Mesenchymal stem cell (in vitro differentiated cells and primary cell): ENCODE data around the gene LRIG1.

ENCODE experiments used
- DNase-seq: peaks from one replicate; pipeline ENCODE4 v3.0.0-alpha.2; 2013
- H2AFZ ChIP-seq: one replicate; pipeline ENCODE4 v1.6.1; 2013; ENCODE audit warnings: low read depth, mild to moderate bottlenecking, control low read depth, inconsistent platforms, low read length, moderate library complexity
- H2AK5ac ChIP-seq: 2 replicates; pipeline ENCODE4 v1.6.1; 2013; ENCODE audit warnings: low read length, moderate library complexity, mild to moderate bottlenecking, inconsistent platforms; ENCODE audit not compliant: severe bottlenecking
- H2BK120ac ChIP-seq: one replicate; pipeline ENCODE4 v1.6.1; 2013; ENCODE audit warnings: low read depth, mild to moderate bottlenecking, inconsistent platforms, low read length, moderate library complexity
- H2BK12ac ChIP-seq, 2 experiments: one replicate each; pipeline ENCODE4 v1.6.1; 2013; ENCODE audit warnings: inconsistent platforms in 2 of 2, low read length in 2 of 2, mild to moderate bottlenecking in 2 of 2, moderate library complexity in 2 of 2, control low read depth in 1 of 2
- H2BK15ac ChIP-seq: one replicate; pipeline ENCODE4 v1.6.1; 2013; ENCODE audit warnings: mild to moderate bottlenecking, low read depth, inconsistent platforms; ENCODE audit not compliant: poor library complexity, severe bottlenecking
- H2BK5ac ChIP-seq: 2 replicates; pipeline ENCODE4 v1.6.1; 2013; ENCODE audit warnings: low read depth, mild to moderate bottlenecking, low read length, control low read depth, inconsistent platforms; ENCODE audit not compliant: poor library complexity, severe bottlenecking
- H3K14ac ChIP-seq, 2 experiments: one replicate each; pipeline ENCODE4 v1.6.1; 2013; ENCODE audit warnings: inconsistent platforms in 2 of 2, low read length in 2 of 2, control low read depth in 1 of 2, mild to moderate bottlenecking in 1 of 2, moderate library complexity in 1 of 2
- H3K18ac ChIP-seq, 2 experiments: one replicate each; pipeline ENCODE4 v1.6.1; 2013; ENCODE audit warnings: inconsistent platforms in 2 of 2, low read length in 2 of 2, control low read depth in 1 of 2, low read depth in 1 of 2, mild to moderate bottlenecking in 1 of 2
- H3K23ac ChIP-seq, 2 experiments: one replicate each; pipeline ENCODE4 v1.6.1; 2013; ENCODE audit warnings: inconsistent platforms in 2 of 2, low read length in 2 of 2, mild to moderate bottlenecking in 2 of 2, moderate library complexity in 2 of 2, control low read depth in 1 of 2
- H3K27ac ChIP-seq: 2 replicates; pipeline ENCODE4 v1.5.1; 2013; ENCODE audit warnings: mild to moderate bottlenecking, moderate library complexity, low read length, control low read depth, inconsistent platforms; ENCODE audit not compliant: poor library complexity, severe bottlenecking
- H3K27me3 ChIP-seq, 2 experiments: 2 replicates each; pipeline versions ENCODE4 v1.6.1 to v1.7.0; 2013; ENCODE audit warnings: low read length in 2 of 2, mild to moderate bottlenecking in 2 of 2, moderate library complexity in 2 of 2, control low read depth in 1 of 2, inconsistent platforms in 1 of 2; ENCODE audit not compliant: control insufficient read depth in 1 of 2, insufficient read depth in 1 of 2
- H3K36me3 ChIP-seq, 2 experiments: 2 replicates each; pipeline versions ENCODE4 v1.6.1 to v1.7.0; 2013; ENCODE audit warnings: low read length in 2 of 2, control low read depth in 1 of 2, inconsistent platforms in 1 of 2, low read depth in 1 of 2, mild to moderate bottlenecking in 1 of 2; ENCODE audit not compliant: insufficient read depth in 2 of 2, control insufficient read depth in 1 of 2
- H3K4ac ChIP-seq, 2 experiments: one replicate each; pipeline ENCODE4 v1.6.1; 2013; ENCODE audit warnings: inconsistent platforms in 2 of 2, low read length in 2 of 2, mild to moderate bottlenecking in 2 of 2, moderate library complexity in 2 of 2, control low read depth in 1 of 2, low read depth in 1 of 2
- H3K4me1 ChIP-seq: 2 replicates; pipeline ENCODE4 v1.6.1; 2013; ENCODE audit warnings: low read depth, low read length, control low read depth; ENCODE audit not compliant: control insufficient read depth, insufficient read depth
- H3K4me2 ChIP-seq: 2 replicates; pipeline ENCODE4 v1.6.1; 2013; ENCODE audit warnings: low read length, mild to moderate bottlenecking, inconsistent platforms; ENCODE audit not compliant: poor library complexity, severe bottlenecking
- H3K4me3 ChIP-seq, 2 experiments: 2 replicates each; pipeline versions ENCODE4 v1.5.1 to v1.7.0; 2013; ENCODE audit warnings: low read length in 2 of 2, mild to moderate bottlenecking in 2 of 2, control low read depth in 1 of 2, low read depth in 1 of 2; ENCODE audit not compliant: insufficient read depth in 1 of 2
- H3K79me1 ChIP-seq: replicated peaks from 2 replicates; pipeline ENCODE4 v1.6.1; 2013; ENCODE audit warnings: mild to moderate bottlenecking, control low read depth, low read length, inconsistent platforms; ENCODE audit not compliant: poor library complexity, severe bottlenecking
- H3K9ac ChIP-seq: 2 replicates; pipeline ENCODE4 v1.7.0; 2013; ENCODE audit warnings: mild to moderate bottlenecking, low read length, moderate library complexity
- H3K9me3 ChIP-seq: 2 replicates; pipeline ENCODE4 v1.7.0; 2013; ENCODE audit warnings: mild to moderate bottlenecking, low read length; ENCODE audit not compliant: control insufficient read depth
- H4K8ac ChIP-seq: one replicate; pipeline ENCODE4 v1.6.1; 2013; ENCODE audit warnings: inconsistent platforms, mild to moderate bottlenecking, low read length, moderate library complexity
- H4K91ac ChIP-seq: one replicate; pipeline ENCODE4 v1.6.1; 2013; ENCODE audit warnings: mild to moderate bottlenecking, low read length, inconsistent platforms
- WGBS: methylation state at CpG from one replicate; pipeline ENCODE4 v1.1.7; 2013; ENCODE audit warnings: mixed read lengths; 5-methylcytosine and 5-hydroxymethylcytosine counted together

The LRIG1 gene

DNA sequence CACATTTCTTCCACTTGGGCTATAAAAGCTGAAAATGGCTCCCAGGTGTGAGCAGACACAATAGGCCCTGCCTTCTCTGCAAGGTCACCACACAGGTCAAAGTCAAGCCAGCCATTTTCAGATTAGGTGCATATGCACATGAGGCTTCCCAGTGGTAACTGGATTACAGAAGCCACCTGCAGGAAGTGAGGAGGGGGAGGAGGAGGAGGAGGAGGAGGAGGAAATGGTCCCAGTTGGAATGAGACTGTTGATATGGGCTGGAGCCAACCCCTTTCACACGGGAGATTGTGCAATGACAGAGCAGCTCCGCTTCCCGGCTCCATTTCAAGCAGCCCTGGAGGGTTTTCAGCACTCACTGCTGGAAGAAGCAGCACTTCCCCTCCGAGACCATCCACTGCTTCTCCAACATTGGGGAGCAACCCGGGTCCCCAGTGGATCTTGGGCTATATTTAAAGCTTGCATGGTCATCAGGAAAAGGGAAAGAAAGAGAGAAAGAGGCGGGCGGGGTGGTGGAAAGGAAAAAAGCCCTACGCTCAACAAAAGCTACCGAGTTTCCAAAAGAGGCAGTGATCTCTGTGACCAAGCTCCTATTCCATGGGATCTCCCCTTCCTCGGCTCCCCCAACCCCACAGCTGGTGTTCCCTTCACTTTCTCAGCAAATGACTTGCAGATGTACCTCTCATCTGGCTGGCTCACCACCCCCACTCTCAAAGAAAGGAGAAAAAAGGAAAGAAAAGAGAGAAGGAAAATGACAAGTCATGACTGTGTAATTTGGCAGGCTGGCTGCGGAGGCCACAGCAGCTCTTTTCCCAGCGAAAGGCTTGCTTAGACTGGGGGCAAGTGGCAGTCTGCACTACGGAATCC is 58.3 kb downstream of the LRIG1 start:
- Histone ChIP-seq H2AK5ac (peak overlapping the region; percentile 92), H3K4me2 (no peak overlapping the region), H3K4ac (peak overlapping the region; percentile 15 to 62), H3K27me3 (no peaks in the 10 kb centered on the region), H3K27ac (peak overlapping the region; percentile 86), H3K9me3 (no peaks in the 10 kb centered on the region), H3K9ac (peak overlapping the region; percentile 84), H2BK12ac (peak overlapping the region; percentile 28 to 80), H2BK15ac (peak overlapping the region; percentile 26), H3K14ac (no peak overlapping the region), H2BK120ac (peak overlapping the region; percentile 87), H3K36me3 (peaks cover 0 to 23% of the 10 kb centered on the region in 2 experiments), H3K23ac (no peak overlapping the region), H3K18ac (peak overlapping the region; percentile 64 to 80), H2AFZ (no peak overlapping the region), H3K79me1 (peaks cover 35% of the 10 kb centered on the region), H3K4me3 (peak overlapping the region in 1 of 2 experiments; percentile 60), H4K91ac (no peak overlapping the region), H4K8ac (peak overlapping the region; percentile 10), H3K4me1 (peaks cover 37% of the 10 kb centered on the region), H2BK5ac (peak overlapping the region; percentile 68)
- peak; percentile 74 for DNase-seq
- WGBS = 12% methylated on average over 11 of the region's 13 CpGs

DNA sequence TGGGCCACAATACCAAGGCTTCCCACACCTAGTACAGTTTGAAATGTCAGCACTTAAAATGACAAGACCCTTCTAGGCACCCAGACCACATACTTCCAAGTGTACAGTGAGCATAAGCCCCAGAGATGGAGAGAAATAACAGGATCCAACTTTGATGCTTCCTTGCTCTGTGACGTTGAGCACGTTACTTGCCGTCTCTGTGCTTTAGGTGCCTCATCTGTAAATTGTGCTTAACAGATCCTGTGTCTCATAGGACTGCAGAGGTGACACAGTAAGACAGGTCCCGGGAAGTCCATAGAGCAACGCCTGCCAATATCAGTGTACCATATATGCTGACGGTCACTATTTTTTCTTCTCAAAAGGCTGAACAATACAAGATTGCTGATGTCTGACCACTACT is 59.1 kb downstream of the LRIG1 start:
- peaks cover 39% of the 10 kb centered on the region for H3K79me1 ChIP-seq
- H3K4me3 ChIP-seq = peak overlapping the region in 1 of 2 experiments; percentile 9
- peak overlapping the region; percentile 11 to 28 for H2BK12ac ChIP-seq
- H3K14ac ChIP-seq = peak overlapping the region in 1 of 2 experiments; percentile 50
- H2AK5ac ChIP-seq = peak overlapping the region; percentile 42
- WGBS = 88% methylated on average over 6 of the region's 6 CpGs
- no peak overlapping the region for H4K8ac ChIP-seq
- H2AFZ ChIP-seq = no peak overlapping the region
- H3K27ac ChIP-seq = peak overlapping the region; percentile 86
- peaks cover 0 to 24% of the 10 kb centered on the region in 2 experiments for H3K36me3 ChIP-seq
- H3K18ac ChIP-seq = peak overlapping the region in 1 of 2 experiments; percentile 13
- H3K4me2 ChIP-seq = no peak overlapping the region
- H2BK120ac ChIP-seq = no peak overlapping the region
- H4K91ac ChIP-seq = no peak overlapping the region
- DNase-seq = no peak
- peaks cover 40% of the 10 kb centered on the region for H3K4me1 ChIP-seq
- no peak overlapping the region for H2BK15ac ChIP-seq
- H3K9ac ChIP-seq = peak overlapping the region; percentile 3
- H2BK5ac ChIP-seq = peak overlapping the region; percentile 9
- peak overlapping the region; percentile 17 to 29 for H3K4ac ChIP-seq
- no peaks in the 10 kb centered on the region for H3K9me3 ChIP-seq
- no peak overlapping the region for H3K23ac ChIP-seq
- no peaks in the 10 kb centered on the region for H3K27me3 ChIP-seq

DNA sequence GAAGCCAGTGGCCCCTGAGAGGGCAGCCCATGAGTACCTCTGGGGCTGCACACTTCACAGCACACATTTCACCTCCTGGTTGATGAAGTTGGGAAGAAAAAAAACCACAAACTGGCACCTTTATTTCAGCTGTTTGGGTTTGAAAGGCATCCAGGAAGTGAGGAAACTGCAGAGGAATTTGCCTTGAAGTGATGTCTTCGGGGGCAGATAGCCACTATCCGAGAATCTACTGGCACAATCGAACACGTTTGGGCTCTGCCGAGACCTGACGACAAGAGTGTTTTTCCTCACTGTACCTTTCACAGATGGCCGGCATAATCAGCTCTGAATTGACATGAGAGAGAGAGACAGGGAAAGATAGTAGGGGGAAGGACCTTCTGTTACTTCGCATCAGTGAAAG is 59.7 kb downstream of the LRIG1 start:
- H3K79me1 ChIP-seq = peaks cover 38% of the 10 kb centered on the region
- no peak overlapping the region for H2AFZ ChIP-seq
- peak; percentile 44 for DNase-seq
- no peak overlapping the region for H3K23ac ChIP-seq
- peak overlapping the region; percentile 13 for H3K4me2 ChIP-seq
- H3K36me3 ChIP-seq = peaks cover 0 to 24% of the 10 kb centered on the region in 2 experiments
- peak overlapping the region; percentile 45 for H4K8ac ChIP-seq
- no peak overlapping the region for H2BK120ac ChIP-seq
- H3K4ac ChIP-seq = peak overlapping the region; percentile 17 to 29
- no peak overlapping the region for H3K14ac ChIP-seq
- peak overlapping the region; percentile 3 for H3K9ac ChIP-seq
- H4K91ac ChIP-seq = no peak overlapping the region
- H2BK12ac ChIP-seq = peak overlapping the region; percentile 28 to 37
- H3K27me3 ChIP-seq = no peaks in the 10 kb centered on the region
- H2AK5ac ChIP-seq = peak overlapping the region; percentile 42
- no peak overlapping the region for H2BK15ac ChIP-seq
- H3K4me3 ChIP-seq = peak overlapping the region in 1 of 2 experiments; percentile 9
- H3K18ac ChIP-seq = no peak overlapping the region
- peaks cover 41% of the 10 kb centered on the region for H3K4me1 ChIP-seq
- no peaks in the 10 kb centered on the region for H3K9me3 ChIP-seq
- 19% methylated on average over 6 of the region's 8 CpGs for WGBS
- peak overlapping the region; percentile 49 for H2BK5ac ChIP-seq
- peak overlapping the region; percentile 86 for H3K27ac ChIP-seq

DNA sequence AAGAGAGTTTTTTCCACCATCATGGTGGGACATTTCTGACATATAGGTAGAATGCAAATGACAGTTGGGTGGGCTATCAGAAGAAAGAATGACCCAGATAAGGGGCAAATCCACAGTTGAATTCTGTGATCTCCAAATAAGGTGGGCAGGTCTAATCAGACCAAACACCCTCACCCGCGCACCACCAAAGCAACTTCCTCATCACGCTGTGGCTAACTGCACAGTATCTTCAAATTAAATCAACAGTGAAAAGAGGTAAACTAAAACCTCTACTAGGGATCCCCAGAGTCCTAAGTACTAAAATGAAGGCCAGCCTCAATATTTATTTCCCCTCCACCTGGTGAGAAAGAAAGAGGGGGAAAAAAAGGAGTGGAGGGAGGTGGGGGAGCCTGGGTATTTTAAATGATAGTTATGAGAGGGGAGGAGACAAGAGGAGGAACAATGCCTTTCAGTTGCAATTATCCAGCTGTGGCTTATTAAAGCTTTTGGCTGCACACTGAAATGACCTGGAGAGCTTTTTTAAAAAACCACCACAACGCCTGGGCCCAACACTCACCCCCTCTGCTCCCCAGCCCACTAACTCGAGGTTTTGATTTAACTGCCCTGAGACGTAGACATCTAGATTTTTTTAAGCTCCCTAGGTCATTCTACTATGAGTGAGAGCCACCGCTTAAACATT is 61.0 kb downstream of the LRIG1 start:
- H4K91ac ChIP-seq = no peak overlapping the region
- H3K27me3 ChIP-seq = no peaks in the 10 kb centered on the region
- H2BK15ac ChIP-seq = no peak overlapping the region
- no peak overlapping the region for H3K9ac ChIP-seq
- no peak overlapping the region for H3K23ac ChIP-seq
- no peak overlapping the region for H3K14ac ChIP-seq
- H3K4me2 ChIP-seq = no peak overlapping the region
- peaks cover 43% of the 10 kb centered on the region for H3K4me1 ChIP-seq
- H3K36me3 ChIP-seq = peaks cover 0 to 21% of the 10 kb centered on the region in 2 experiments
- H3K18ac ChIP-seq = peak overlapping the region in 1 of 2 experiments; percentile 26
- peak overlapping the region; percentile 19 for H2BK5ac ChIP-seq
- no peak overlapping the region for H2BK120ac ChIP-seq
- H4K8ac ChIP-seq = no peak overlapping the region
- H3K27ac ChIP-seq = peak overlapping the region; percentile 86
- H3K4me3 ChIP-seq = no peak overlapping the region
- H2AK5ac ChIP-seq = peak overlapping the region; percentile 81
- H3K9me3 ChIP-seq = no peaks in the 10 kb centered on the region
- 85% methylated on average over 7 of the region's 7 CpGs for WGBS
- peaks cover 32% of the 10 kb centered on the region for H3K79me1 ChIP-seq
- H3K4ac ChIP-seq = no peak overlapping the region
- DNase-seq = no peak
- H2BK12ac ChIP-seq = peak overlapping the region in 1 of 2 experiments; percentile 11
- no peak overlapping the region for H2AFZ ChIP-seq
